GM21825 (cell line): ENCODE results near the gene SELENON.

ENCODE experiments used
- ATAC-seq: cut with Tn5 transposase; IDR thresholded peaks from one replicate; pipeline ENCODE4 v1.9.1; 2021; ENCODE audit warnings: mild to moderate bottlenecking, moderate library complexity; ENCODE audit not compliant: unreplicated experiment

The SELENON gene

GRCh38 chr1:25861316-25862286 is 61.6 kb downstream of the SELENON start:
- no peak for ATAC-seq

GRCh38 chr1:25862785-25863485 is 62.9 kb downstream of the SELENON start:
- no peak for ATAC-seq

GRCh38 chr1:25863486-25864262 is 63.7 kb downstream of the SELENON start:
- no peak for ATAC-seq

GRCh38 chr1:25864434-25864833 is 64.4 kb downstream of the SELENON start:
- no peak for ATAC-seq

GRCh38 chr1:25866288-25866687 is 66.3 kb downstream of the SELENON start:
- ATAC-seq, result no peak

- no peak for ATAC-seq
These were observed 67.4 kb downstream of the SELENON start for GRCh38 chr1:25867210-25867991.
